ENCODE data around the gene RNASE11.
"Not testable (repeated sequence)": the region's sequence is repeated elsewhere in the genome, so short reads cannot be mapped to it uniquely, and the experiment has no call there.

RNASE11 gene

DNA sequence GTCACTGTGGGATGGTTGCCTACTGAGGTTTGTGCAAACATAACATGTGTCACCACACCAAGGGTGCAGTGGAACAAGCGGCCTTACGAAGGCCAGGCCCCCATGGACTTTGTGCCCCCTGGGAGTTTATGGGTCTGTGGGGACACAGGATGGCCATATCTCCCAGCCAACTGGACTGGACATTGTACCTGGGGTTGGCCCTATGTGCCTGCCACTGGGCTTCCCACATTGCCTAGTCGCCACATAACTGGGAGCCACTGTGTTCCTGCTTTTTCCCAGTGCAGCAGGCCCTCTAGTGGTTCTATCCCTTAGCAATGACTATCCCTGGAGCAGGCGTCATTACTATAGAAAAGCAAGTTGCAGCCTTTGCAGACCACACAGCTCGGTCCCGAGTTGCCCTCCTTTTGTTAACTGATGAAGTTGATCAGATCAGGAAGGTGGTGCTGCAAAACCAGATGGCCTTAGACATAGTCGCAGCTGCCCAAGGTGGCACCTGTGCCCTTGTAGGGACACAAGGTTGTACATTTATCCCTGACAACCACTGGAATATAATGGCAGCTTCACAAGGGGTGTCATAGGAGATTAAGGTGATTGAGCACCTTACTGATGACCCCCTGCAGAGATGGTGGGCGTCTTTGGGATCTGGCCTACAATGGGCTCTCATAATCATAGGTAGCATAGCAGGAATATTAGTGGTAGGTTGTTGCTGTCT is 18.5 kb upstream of the RNASE11 start:
- TF ChIP-seq, protein P1, sequence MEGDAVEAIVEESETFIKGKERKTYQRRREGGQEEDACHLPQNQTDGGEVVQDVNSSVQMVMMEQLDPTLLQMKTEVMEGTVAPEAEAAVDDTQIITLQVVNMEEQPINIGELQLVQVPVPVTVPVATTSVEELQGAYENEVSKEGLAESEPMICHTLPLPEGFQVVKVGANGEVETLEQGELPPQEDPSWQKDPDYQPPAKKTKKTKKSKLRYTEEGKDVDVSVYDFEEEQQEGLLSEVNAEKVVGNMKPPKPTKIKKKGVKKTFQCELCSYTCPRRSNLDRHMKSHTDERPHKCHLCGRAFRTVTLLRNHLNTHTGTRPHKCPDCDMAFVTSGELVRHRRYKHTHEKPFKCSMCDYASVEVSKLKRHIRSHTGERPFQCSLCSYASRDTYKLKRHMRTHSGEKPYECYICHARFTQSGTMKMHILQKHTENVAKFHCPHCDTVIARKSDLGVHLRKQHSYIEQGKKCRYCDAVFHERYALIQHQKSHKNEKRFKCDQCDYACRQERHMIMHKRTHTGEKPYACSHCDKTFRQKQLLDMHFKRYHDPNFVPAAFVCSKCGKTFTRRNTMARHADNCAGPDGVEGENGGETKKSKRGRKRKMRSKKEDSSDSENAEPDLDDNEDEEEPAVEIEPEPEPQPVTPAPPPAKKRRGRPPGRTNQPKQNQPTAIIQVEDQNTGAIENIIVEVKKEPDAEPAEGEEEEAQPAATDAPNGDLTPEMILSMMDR (IDR thresholded peaks at IDR 0.05; ENCODE audit: insufficient read depth, low read length, missing control alignments) = peak; percentile 48
- no peak for DNase-seq (ENCODE audit: low read depth, low spot score)
- H3K4me3 ChIP-seq (ENCODE audit: low read depth, low read length) = no peak overlapping the region
- POLR2A ChIA-PET = interaction anchor here (1.1 kb wide), 1 partner anchor 151 kb away, joined by 3 read pairs; the partner anchor contains the start of genes APEX1 and OSGEP
- CTCF ChIA-PET = interaction anchor here (0.7 to 7.8 kb wide), 17 partner anchors 9 to 277 kb away, joined by 3 to 161 read pairs (median 4); partner anchors contain the start of genes APEX1, CCNB1IP1, OSGEP and RNASE4

DNA sequence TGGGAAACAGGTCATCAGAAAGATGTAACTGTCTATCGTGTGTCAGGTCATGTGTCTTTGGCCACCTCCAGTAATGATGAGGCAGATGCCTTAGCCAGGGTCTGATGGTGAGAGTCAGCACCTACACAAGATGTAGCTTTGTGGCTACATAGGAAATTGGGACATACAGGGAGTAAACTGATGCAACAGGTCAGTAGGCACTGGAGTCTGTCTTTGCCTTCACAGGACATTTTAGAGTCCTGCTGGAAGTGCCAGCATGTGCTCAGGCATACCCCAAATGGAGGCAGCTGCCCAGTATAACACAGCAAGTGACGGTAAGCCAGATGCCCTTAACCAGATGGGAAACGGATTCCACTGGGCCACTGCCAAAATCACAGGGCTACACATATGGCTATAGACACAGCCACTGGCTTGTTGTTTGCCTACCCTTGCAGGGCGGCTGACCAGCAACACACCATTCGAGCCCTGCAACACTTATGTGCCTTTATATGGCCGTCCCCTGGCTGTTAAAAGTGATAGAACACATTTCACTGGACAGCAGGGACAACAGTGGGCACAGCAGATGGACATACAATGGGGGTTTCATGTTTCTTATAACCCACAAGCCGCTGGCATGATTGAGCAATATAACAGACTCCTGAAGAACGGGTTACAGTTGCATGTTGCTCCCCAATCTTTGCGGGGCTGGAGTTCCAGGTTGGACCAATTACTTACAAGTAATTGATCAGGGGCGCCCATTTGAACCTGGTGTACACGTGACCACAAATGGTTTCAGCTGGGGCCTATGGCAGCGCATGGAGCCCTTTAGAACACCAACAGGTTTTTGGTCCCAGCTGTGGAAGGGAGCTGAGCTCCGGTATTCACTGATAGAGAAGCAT is 16.3 kb upstream of the RNASE11 start:
- POLR2A ChIA-PET = no interaction called here
- CTCF ChIA-PET = interaction anchor here (1.1 to 7.8 kb wide), 5 partner anchors 74 to 277 kb away, joined by 3 to 161 read pairs (median 8); partner anchors contain the start of genes CCNB1IP1 and TEP1
- TF ChIP-seq, protein P1 (IDR thresholded peaks at IDR 0.05; ENCODE audit: insufficient read depth, low read length, missing control alignments) = no peak
- DNase-seq (ENCODE audit: low read depth, low spot score) = no peak
- H3K4me3 ChIP-seq (ENCODE audit: low read depth, low read length) = no peak overlapping the region

DNA sequence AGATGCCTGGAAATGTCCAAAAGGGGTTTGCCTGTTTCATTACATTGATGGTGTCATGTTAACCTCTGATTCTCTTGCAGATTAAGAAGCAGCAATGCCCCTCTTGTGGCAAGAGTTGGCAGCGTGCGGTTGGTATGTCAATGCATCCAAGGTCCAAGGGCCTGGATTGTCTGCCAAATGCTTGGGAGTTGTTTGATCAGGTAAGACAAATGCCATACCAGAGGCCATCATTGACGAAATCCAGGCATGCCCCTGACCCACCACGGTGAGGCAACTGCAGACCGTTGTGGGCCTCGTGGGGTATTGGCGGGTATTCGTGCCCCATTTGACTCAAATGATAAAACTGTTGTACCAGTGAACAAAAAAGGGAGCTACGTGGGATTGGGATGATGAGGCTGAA is 14.8 kb upstream of the RNASE11 start:
- no peak for DNase-seq (ENCODE audit: low read depth, low spot score)
- TF ChIP-seq, protein P1 (IDR thresholded peaks at IDR 0.05; ENCODE audit: insufficient read depth, low read length, missing control alignments) = no peak
- ChIA-PET POLR2A (no interaction called here), CTCF (interaction anchor here (1.2 to 1.9 kb wide), 2 partner anchors 10 to 275 kb away, joined by 3 to 8 read pairs; no protein-coding TSS in a partner anchor)
- no peak overlapping the region for H3K4me3 ChIP-seq (ENCODE audit: low read depth, low read length)

DNA sequence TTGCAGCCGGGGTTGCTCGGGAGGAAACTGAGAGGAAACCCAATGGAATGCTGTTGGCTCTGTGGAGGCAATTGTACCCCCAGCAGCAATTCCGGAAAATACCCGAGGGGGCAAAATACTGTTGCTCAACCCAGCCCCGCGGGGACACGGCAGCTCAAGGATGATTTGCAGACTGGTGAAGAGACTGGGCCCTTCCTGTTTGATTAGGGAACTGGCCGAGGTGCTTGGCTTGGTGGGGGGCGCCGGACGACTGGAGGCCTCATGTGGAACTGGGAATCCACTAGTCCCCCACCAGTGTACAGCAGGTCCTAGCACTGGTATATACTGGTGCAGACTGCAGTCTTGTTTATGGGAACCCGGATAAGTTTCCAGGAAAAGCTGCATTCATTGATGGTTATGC is 13.7 kb upstream of the RNASE11 start:
- ChIA-PET CTCF (interaction anchor here (1.2 to 2.4 kb wide), 2 partner anchors 11 to 186 kb away, joined by 3 to 9 read pairs; no protein-coding TSS in a partner anchor), POLR2A (no interaction called here)
- no peak for DNase-seq (ENCODE audit: low read depth, low spot score)
- TF ChIP-seq, protein P1 (IDR thresholded peaks at IDR 0.05; ENCODE audit: insufficient read depth, low read length, missing control alignments) = no peak
- H3K4me3 ChIP-seq (ENCODE audit: low read depth, low read length) = no peak overlapping the region

DNA sequence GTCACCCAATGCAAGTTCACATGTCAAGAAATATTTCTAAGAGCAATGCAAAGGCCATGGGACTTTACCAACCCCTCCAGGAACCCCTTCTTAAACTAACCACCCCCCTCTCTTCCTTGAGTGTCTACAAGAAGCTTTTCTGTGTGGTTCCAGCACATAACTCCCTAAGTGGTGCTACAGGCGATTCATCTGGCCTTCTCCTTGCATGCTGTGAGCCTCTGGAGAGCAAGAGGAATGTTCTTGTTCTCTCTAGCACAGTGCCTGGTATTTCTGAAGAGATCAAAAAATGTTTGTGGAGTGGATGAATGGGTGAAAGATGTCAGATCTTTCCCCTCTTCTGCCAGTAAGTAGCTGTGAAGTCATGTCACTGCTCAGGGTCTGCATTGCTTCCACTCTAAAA is 9.3 kb upstream of the RNASE11 start:
- TF ChIP-seq, protein P1 (IDR thresholded peaks at IDR 0.05; ENCODE audit: insufficient read depth, low read length, missing control alignments) = no peak
- DNase-seq (ENCODE audit: low read depth, low spot score) = no peak
- POLR2A ChIA-PET = no interaction called here
- CTCF ChIA-PET = interaction anchor here (1.4 to 4.4 kb wide), 4 partner anchors 9 to 66 kb away, joined by 3 to 18 read pairs (median 6); no protein-coding TSS in a partner anchor
- no peak overlapping the region for H3K4me3 ChIP-seq (ENCODE audit: low read depth, low read length)

DNA sequence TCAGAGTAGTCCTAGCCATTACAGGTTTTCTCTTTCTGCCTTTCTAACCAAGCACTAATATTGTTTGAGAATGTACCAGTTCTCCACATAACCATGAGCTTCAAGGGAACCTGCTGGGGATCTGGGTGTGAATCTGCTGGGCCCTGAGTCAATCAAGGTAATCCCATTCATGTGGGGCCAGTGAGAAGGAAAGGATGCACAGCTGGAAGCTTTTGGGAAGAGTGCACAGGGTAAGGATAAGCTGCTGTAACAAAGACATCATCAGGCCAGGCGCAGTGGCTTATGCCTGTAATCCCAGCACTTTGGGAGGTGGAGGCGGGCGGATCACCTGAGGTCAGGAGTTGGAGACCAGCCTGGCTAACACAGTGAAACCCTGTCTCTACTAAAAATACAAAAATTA is 7.9 kb upstream of the RNASE11 start:
- POLR2A ChIA-PET, CTCF ChIA-PET: not testable (repeated sequence)

More for the DNA sequence above, 7.9 kb upstream of the RNASE11 start:
- DNase-seq (ENCODE audit: low read depth, low spot score); H3K4me3 ChIP-seq (ENCODE audit: low read depth, low read length): not testable (repeated sequence)

Data from AG04449 (cell line).